GM19463 (cell line): ENCODE data around the gene SLC38A6.
A peak's percentile ranks its signal among the peaks of the same experiment; 100 is the strongest.

Source experiments
- ATAC-seq: cut with Tn5 transposase; IDR thresholded peaks from one replicate; pipeline ENCODE4 v1.9.1; 2021; ENCODE audit warnings: mild to moderate bottlenecking, moderate library complexity; ENCODE audit not compliant: unreplicated experiment

Gene SLC38A6

GRCh38 chr14:61101803-61102548 lies 120.9 kb downstream of the SLC38A6 start:
- peak; percentile 17 for ATAC-seq
